Stomach (tissue), 4 donors: Measurements from ENCODE around the gene GMEB2.
"Not testable (repeated sequence)": the region's sequence is repeated elsewhere in the genome, so short reads cannot be mapped to it uniquely, and the experiment has no call there.

Experiments used
- POLR2A ChIP-seq, 4 donors: fragments of 450-650 bp; IDR thresholded peaks; one replicate each; pipeline ENCODE4 v1.6.1; 2016; ENCODE audit warnings: antibody characterized with exemption in 4 of 4, control low read depth in 2 of 4, mild to moderate bottlenecking in 1 of 4, moderate library complexity in 1 of 4
- POLR2AphosphoS5 ChIP-seq, 3 donors: sonication (generic); formaldehyde crosslinking; IDR thresholded peaks; one replicate each; pipeline ENCODE4 v1.6.1; 2016; ENCODE audit warnings: antibody characterized with exemption in 3 of 3
- TF ChIP-seq, protein P1 (sequence below), 7 experiments: fragments of 450-650 bp in 4 of 7; fragments of 200-600 bp in 3 of 7; sonication (generic) in 3 of 7; IDR thresholded peaks; one replicate each; pipeline ENCODE4 v1.5.1; 2016 to 2019; ENCODE audit warnings: antibody characterized with exemption in 7 of 7, control low read depth in 2 of 7, mild to moderate bottlenecking in 1 of 7

DNA sequence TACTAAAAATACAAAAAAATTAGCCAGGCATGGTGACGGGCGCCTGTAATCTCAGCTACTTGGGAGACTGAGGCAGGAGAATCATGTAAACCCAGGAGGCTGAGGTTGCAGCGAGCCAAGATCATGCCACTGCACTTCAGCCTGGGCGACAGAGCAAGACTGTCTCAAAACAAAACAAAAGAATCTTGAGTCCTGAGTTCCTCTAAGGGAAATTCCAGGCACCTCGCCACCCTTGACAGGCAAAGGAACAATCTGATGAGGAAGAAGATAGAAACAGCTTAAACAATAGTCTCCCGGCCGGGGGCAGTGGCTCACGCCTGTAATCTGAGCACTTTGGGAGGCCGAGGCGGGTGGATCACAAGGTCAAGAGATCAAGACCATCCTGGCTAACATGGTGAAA is 4.5 kb upstream of the GMEB2 start:
- TF ChIP-seq, protein P1, sequence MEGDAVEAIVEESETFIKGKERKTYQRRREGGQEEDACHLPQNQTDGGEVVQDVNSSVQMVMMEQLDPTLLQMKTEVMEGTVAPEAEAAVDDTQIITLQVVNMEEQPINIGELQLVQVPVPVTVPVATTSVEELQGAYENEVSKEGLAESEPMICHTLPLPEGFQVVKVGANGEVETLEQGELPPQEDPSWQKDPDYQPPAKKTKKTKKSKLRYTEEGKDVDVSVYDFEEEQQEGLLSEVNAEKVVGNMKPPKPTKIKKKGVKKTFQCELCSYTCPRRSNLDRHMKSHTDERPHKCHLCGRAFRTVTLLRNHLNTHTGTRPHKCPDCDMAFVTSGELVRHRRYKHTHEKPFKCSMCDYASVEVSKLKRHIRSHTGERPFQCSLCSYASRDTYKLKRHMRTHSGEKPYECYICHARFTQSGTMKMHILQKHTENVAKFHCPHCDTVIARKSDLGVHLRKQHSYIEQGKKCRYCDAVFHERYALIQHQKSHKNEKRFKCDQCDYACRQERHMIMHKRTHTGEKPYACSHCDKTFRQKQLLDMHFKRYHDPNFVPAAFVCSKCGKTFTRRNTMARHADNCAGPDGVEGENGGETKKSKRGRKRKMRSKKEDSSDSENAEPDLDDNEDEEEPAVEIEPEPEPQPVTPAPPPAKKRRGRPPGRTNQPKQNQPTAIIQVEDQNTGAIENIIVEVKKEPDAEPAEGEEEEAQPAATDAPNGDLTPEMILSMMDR (IDR thresholded peaks at IDR 0.05), result not testable (repeated sequence)
- TF ChIP-seq POLR2AphosphoS5, POLR2A (IDR thresholded peaks at IDR 0.05): not testable (repeated sequence)
